ENCODE measurements around the gene PSPH.
A peak's percentile ranks its signal among the peaks of the same experiment; 100 is the strongest.
"Not testable (repeated sequence)": the region's sequence is repeated elsewhere in the genome, so short reads cannot be mapped to it uniquely, and the experiment has no call there.

The PSPH gene

DNA sequence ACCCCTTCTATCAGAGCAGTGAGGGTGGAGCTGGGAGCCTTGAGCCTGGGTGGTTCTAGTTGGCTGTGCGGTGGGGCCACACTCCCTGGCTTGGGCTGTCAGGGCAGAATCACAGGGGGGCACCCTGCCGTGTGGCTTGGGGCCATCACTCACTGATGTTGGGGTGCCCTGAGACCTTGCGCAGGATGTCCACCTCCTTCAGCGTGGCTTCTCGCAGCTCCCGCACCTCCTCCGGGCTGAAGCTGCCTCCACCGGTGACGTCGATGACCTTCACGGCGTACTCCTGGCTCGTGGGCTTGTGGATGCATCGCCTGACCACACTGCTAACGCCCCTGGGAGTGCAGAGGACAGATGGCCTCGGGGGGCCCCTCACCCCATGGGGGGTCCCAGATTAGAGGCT is 36.2 kb upstream of the PSPH start:
- no peak overlapping the region for H3K4me3 ChIP-seq (replicated peaks in 1 of 2; ENCODE audit: low read depth in 2 of 2, low read length in 2 of 2)
- no peak for TF ChIP-seq CTCF (IDR thresholded peaks at IDR 0.05; ENCODE audit: low read depth, low read length)
- no peak for DNase-seq (ENCODE audit: low read depth in 2 of 2)

DNA sequence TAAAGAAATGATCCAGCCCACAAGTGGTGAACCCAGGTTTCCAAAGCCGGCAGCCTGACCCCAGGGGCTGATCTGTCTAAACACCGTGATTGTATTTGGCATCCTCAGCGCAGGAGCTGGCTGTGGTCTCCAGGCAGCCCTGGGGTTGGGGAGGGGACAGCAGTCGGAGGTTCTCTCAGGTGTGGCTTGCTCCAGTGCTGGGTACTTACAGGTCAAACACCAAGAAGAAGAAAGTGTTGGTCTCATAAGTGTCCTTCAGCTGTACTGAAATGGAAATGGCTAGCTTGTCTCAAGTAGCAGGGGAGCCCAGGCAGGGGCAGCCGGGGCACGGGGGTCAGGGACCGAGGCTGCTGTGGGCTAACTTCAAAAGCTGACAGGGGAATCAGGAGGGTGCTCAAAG is 35.5 kb upstream of the PSPH start:
- TF ChIP-seq CTCF (IDR thresholded peaks at IDR 0.05; ENCODE audit: low read depth, low read length): no peak
- DNase-seq (ENCODE audit: low read depth in 2 of 2): no peak
- no peak overlapping the region for H3K4me3 ChIP-seq (replicated peaks in 1 of 2; ENCODE audit: low read depth in 2 of 2, low read length in 2 of 2)

DNA sequence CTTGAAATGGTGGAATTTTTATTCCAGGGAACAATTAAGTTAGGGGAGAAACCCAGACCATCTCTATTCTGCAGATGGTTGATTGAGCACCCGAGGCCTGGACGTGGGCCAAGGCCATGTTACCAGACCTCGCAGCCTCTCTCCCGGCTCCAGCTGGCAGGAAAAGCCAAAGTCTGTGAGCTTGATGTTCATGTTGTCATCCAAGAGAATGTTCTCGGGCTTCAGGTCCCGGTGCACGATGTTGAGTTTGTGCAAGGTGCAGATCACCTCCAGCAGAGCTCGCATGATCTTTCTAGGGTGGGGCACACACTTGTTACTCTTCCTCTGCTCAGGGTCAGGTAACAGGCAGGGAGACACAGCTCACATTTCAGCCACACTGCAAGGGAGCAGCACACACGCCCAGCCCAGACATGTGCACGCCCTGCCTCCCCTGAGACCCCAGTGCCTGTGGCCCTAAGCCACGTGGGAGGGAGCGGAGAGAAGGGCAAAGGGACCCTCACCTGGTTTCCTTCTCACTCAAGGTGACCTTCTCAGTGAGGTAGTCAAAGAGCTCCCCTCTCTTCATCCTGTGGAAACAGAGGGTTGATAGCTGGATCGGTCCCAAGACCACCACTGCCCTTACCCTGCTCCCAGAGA is 32.0 kb upstream of the PSPH start:
- TF ChIP-seq CTCF (IDR thresholded peaks at IDR 0.05; ENCODE audit: low read depth, low read length): no peak
- no peak overlapping the region for H3K4me3 ChIP-seq (replicated peaks in 1 of 2; ENCODE audit: low read depth in 2 of 2, low read length in 2 of 2)

DNA sequence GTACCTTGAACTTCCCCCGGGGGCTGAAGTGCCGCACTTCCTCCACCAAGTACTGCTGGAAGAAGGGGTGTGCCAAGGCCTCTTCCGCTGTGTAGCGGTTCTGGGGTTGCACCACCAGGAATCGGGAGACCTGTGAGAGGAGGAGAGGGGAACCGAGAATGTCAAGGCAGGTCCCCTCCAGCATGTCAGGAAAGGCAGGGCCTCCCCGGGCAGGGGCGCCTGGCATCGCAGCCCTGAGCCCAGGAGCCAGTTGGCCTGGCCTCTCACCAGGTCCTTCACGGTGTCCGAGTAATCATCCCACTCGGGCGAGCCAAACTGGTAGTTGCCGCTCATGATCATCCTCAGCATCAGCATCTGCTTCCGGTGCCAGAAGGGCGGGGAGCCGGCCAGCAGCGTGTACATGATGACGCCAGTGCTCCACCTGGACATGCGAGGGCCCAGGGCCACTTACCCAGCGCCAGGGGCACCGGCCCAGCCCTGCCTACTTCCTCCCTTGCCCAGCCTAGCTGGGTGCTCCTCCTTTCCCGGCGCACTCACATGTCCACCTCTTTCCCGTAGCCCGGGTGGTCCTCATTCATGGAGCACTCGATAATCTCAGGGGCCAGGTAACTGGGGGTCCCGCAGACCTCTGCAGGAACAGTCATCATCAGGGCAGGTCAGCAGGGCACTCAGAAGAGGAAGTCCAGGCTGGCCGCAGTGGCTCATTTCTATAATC is 30.5 kb upstream of the PSPH start:
- TF ChIP-seq CTCF (IDR thresholded peaks at IDR 0.05; ENCODE audit: low read depth, low read length): no peak
- H3K4me3 ChIP-seq (replicated peaks in 1 of 2; ENCODE audit: low read depth in 2 of 2, low read length in 2 of 2): no peak overlapping the region
- no peak for DNase-seq (ENCODE audit: low read depth in 2 of 2)

More for the DNA sequence above, 32.0 kb upstream of the PSPH start:
- DNase-seq (ENCODE audit: low read depth in 2 of 2): no peak

DNA sequence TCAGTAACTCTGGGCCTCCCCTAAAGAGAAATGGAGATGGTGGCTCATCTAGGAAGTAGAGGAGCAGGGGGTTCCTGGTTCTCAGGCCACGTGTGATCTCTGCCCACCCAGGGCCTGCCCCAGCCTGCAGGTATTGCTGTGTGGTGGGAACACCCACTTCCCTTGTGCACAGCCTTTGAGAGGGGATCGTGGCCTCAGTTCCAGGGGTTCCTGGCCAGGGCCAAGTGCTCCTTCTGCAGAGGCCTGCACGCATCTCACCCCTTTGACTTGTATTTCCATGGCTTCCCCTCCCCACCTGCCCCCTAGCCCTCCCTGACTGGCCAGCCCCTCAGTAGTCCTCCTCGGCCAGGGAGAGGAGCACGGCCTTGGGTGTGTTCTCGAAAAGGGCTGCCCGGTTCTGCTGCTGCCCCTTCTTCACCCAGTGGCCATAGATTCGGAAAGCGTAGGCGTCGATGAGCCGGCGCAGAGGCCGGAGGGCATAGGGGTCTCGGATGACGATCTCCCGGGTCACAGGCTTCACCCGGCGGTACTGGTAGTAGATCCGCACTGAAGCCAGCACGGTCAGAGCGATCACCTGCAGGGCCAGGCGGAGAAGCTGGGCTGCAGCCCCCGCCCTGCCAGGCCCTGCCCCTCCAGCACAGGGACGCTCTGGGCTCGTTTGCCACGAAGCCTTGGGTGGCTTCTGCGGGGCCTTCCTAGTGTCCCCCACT is 29.6 kb upstream of the PSPH start:
- not testable (repeated sequence) for DNase-seq (ENCODE audit: low read depth in 2 of 2); H3K4me3 ChIP-seq (replicated peaks in 1 of 2; ENCODE audit: low read depth in 2 of 2, low read length in 2 of 2)

GRCh38 chr7:56079450-56080185 is 28.4 kb upstream of the PSPH start:
- H3K4me3 ChIP-seq (replicated peaks in 1 of 2; ENCODE audit: low read depth in 2 of 2, low read length in 2 of 2): no peak overlapping the region
- peak; percentile 79 to 84 for DNase-seq (ENCODE audit: low read depth in 2 of 2)
- peak; percentile 94 for TF ChIP-seq CTCF (IDR thresholded peaks at IDR 0.05; ENCODE audit: low read depth, low read length)

DNA sequence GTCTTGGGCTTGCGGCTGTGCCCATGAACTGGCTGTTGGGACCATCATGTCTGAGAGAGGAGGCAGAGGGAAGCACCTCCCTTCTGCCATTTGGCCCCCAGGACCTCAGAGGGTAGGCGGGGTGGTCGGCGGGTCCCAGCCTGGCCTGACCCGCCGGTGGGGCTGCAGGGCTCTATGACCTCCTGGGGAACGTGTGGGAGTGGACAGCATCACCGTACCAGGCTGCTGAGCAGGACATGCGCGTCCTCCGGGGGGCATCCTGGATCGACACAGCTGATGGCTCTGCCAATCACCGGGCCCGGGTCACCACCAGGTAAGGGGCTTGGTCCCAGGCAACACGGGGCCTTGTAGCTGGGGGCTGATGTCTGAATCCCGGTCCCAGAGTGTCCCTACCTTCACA is 27.0 kb upstream of the PSPH start:
- no peak overlapping the region for H3K4me3 ChIP-seq (replicated peaks in 1 of 2; ENCODE audit: low read depth in 2 of 2, low read length in 2 of 2)
- DNase-seq (ENCODE audit: low read depth in 2 of 2): no peak
- TF ChIP-seq CTCF (IDR thresholded peaks at IDR 0.05; ENCODE audit: low read depth, low read length): no peak

All from cardiac fibroblast (primary cell).